Measurements from ENCODE around the gene CSK. TPM values are rescaled to one million over a fixed set of nuclear protein-coding genes. Genes with fewer than 3 reads are reported as not detected.
A peak's percentile ranks its signal among the peaks of the same experiment; 100 is the strongest.

The CSK gene
- total RNA-seq, 4 donors from 2014 or later = 33.1 to 45.2 (median 35.5) TPM

DNA sequence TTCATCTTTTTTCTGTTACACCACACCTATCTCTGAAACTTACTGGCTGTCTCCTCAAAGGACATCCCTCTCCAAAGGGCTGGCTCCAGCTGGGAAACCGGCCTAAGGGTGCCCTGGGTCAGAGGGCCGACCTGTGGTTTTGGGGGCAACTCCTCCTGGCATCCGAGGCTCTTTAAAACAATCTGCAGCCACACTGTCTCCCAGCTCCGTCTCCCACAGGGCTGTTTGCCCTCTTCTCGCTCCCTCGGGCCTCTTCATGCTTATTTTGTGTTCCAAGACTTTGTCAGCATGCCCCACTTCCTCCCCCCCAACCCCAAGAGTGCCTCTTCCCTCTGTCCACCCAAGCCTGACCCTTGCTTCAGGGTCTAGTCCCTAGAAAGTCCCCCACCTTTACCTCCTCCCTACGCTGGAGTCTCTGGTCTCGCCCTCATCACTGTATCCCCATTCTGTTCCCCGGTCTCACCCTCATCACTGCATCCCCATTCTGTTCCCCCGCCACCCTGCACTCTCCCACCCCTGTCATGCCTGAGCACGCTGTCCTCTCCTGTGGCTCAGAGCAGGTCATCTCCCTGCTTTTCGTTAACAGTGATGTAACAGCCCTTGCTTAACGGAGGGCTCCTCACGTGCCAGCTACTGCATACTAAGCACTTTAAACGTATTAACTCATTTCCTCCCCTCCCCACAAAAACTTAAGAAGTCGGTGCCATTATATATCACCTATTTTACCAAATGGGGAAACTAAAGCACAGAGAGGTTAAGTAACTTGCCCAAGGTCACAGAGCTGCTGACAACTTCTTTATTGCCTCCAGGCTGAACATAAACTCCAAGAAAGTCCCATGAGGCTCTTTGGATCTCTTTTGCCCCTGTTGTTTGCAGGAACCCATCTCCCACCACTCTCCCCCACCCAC, 1.1 kb upstream of the CSK start:
- WGBS = 40% methylated on average over 16 of the region's 16 CpGs
- H3K27ac ChIP-seq = no peak overlapping the region
- no peaks in the 10 kb centered on the region for H3K9me3 ChIP-seq
- H3K27me3 ChIP-seq = no peaks in the 10 kb centered on the region
- H3K4me1 ChIP-seq = peaks cover 64% of the 10 kb centered on the region
- no peak for DNase-seq (ENCODE audit: low spot score in 2 of 2)
- H3K4me3 ChIP-seq = peak overlapping the region; percentile 84
- no peaks in the 10 kb centered on the region for H3K36me3 ChIP-seq
- no peak for TF ChIP-seq POLR2AphosphoS5 (IDR thresholded peaks at IDR 0.05)
- TF ChIP-seq POLR2A (IDR thresholded peaks at IDR 0.05) = no peak
- no peak for TF ChIP-seq EP300 (IDR thresholded peaks at IDR 0.05)
- TF ChIP-seq, protein P1, sequence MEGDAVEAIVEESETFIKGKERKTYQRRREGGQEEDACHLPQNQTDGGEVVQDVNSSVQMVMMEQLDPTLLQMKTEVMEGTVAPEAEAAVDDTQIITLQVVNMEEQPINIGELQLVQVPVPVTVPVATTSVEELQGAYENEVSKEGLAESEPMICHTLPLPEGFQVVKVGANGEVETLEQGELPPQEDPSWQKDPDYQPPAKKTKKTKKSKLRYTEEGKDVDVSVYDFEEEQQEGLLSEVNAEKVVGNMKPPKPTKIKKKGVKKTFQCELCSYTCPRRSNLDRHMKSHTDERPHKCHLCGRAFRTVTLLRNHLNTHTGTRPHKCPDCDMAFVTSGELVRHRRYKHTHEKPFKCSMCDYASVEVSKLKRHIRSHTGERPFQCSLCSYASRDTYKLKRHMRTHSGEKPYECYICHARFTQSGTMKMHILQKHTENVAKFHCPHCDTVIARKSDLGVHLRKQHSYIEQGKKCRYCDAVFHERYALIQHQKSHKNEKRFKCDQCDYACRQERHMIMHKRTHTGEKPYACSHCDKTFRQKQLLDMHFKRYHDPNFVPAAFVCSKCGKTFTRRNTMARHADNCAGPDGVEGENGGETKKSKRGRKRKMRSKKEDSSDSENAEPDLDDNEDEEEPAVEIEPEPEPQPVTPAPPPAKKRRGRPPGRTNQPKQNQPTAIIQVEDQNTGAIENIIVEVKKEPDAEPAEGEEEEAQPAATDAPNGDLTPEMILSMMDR (IDR thresholded peaks at IDR 0.05) = no peak

DNA sequence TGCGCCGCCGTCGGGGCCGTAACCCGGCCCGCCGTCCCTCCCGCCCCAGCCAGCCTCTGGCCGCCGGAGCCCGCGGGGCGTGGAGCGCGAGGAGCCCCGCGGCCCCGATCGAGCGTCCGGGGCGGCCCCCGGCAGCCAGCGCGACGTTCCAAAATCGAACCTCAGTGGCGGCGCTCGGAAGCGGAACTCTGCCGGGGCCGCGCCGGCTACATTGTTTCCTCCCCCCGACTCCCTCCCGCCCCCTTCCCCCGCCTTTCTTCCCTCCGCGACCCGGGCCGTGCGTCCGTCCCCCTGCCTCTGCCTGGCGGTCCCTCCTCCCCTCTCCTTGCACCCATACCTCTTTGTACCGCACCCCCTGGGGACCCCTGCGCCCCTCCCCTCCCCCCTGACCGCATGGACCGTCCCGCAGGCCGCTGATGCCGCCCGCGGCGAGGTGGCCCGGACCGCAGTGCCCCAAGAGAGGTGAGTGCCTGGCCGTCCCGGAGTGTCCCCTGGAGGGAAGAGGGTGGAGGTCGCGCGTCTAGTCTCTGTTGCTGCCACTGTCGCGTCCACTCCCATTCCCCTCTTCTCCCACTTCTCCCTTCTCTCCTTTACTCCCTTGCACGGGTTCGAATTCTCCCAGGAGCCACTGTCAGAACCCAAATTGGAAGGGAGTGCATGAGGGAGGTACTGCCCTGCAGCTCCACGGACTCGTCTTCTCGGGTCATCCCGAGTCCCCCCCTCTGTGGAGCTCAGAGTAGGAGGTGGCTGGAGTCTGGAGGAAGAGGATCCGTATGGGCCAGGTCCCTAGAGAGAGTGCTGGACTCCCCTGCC, 585 bp downstream of the CSK start:
- no peak for DNase-seq (ENCODE audit: low spot score in 2 of 2)
- peak overlapping the region; percentile 84 for H3K4me3 ChIP-seq
- peaks cover 73% of the 10 kb centered on the region for H3K4me1 ChIP-seq
- no peaks in the 10 kb centered on the region for H3K27me3 ChIP-seq
- TF ChIP-seq POLR2A (IDR thresholded peaks at IDR 0.05) = no peak
- no peaks in the 10 kb centered on the region for H3K36me3 ChIP-seq
- peak overlapping the region; percentile 94 for H3K27ac ChIP-seq
- no peaks in the 10 kb centered on the region for H3K9me3 ChIP-seq
- 1% methylated on average over 33 of the region's 72 CpGs for WGBS

DNA sequence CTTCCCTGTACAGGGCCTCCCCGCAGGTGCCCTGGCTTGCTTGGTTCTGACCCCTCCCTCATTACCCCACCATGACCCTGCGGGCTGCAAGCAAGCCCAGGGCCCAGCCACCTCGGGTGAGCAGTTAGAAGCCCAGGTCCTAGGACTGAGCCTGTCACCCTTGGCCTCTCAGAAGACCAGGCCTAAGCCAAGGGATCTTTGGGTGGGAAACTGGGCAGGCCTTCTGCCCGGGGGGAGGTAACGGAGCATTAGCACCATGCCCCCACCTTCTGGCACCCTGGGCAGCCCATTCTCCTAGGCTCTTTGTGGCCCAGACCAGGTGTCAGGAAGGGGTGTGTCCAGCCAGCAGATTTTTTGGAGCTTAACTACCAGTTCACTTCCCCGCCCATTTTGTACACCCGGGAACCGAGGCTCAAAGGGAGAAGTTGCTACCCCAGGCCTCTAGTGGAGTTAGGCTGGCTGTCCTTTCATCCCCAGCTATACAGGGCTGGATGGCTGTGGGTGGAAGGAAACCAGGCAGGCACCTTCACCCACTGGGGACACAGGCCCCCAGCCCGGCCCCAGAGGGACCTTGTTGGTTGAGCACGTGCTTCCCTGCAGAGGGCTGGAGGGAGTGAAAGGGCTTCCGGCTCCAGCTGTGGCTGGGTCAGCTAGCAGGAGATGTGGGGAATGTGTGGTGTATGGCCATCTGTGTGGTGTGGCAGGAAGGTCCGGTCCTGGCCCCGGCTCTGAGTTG, 1.4 kb downstream of the CSK start:
- Histone ChIP-seq H3K9me3 (no peaks in the 10 kb centered on the region), H3K36me3 (no peaks in the 10 kb centered on the region), H3K27ac (peak overlapping the region; percentile 94), H3K27me3 (no peaks in the 10 kb centered on the region), H3K4me1 (peaks cover 74% of the 10 kb centered on the region), H3K4me3 (peak overlapping the region; percentile 84)
- 6% methylated on average over 11 of the region's 13 CpGs for WGBS
- TF ChIP-seq POLR2AphosphoS5 (IDR thresholded peaks at IDR 0.05) = no peak
- no peak for TF ChIP-seq POLR2A (IDR thresholded peaks at IDR 0.05)
- TF ChIP-seq, protein P1 (IDR thresholded peaks at IDR 0.05) = no peak
- no peak for TF ChIP-seq EP300 (IDR thresholded peaks at IDR 0.05)
- no peak for DNase-seq (ENCODE audit: low spot score in 2 of 2)

DNA sequence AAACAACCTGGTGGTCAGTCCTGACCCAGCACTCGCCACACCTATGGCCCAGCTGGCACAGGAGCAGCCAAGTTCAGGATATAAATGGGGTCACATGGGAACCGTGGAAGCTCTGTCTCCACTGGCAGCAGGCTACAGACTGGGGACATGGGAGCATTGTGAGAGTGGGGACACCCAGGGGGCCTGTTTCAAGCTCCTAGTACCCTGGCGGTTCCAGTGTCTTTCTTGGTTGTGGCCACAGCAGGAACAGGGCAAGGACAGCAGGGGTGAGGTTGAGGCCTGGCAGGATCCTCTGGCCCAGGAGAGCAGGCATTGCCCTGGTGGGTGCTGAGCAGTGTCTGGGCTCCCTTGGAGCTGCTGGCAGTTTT, 1.9 kb downstream of the CSK start:
- Histone ChIP-seq H3K27me3 (no peaks in the 10 kb centered on the region), H3K36me3 (no peaks in the 10 kb centered on the region), H3K27ac (peak overlapping the region; percentile 94), H3K4me1 (peaks cover 80% of the 10 kb centered on the region), H3K4me3 (peak overlapping the region; percentile 84), H3K9me3 (no peaks in the 10 kb centered on the region)
- DNase-seq (ENCODE audit: low spot score in 2 of 2) = no peak
- WGBS = 29% methylated on average over 3 of the region's 3 CpGs
- TF ChIP-seq EP300 (IDR thresholded peaks at IDR 0.05) = no peak
- TF ChIP-seq POLR2AphosphoS5 (IDR thresholded peaks at IDR 0.05) = no peak
- no peak for TF ChIP-seq POLR2A (IDR thresholded peaks at IDR 0.05)
- TF ChIP-seq, protein P1 (IDR thresholded peaks at IDR 0.05) = no peak

DNA sequence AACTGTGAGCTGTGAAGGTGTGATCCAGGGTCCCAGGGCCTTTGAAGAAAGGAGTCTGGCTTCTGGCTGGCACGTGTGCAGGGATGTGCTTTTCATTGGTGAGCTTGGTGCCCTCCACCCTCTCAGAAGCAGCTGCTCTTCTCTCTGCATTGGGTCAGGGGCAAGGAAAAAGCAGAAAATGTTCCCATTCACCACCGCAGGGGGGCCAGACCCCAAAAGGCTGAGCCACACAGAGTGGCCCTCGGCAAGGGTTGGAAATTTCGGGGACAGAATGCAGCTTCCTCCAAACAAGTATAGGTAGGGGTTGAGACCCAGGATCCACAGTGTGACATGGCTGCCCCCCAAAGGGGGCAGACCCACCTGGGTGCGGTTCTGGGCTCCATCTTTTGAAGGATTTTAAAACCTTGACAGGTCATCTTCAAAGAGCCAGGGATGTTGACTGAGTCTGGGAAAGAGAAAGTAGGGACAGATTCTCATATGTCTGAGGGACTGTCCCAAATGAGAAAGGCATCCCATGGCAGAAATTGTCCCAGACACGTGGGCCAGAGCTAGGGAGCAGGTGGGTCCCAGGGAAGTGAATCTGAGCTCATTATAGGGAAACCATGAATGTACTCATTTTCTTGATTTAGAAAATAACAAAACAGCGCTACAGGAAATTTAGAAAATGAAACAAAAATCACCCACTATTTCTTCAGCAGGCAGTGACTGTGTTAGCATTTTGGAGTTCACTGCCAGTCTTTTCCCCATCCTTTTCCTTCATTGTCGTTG, 2.7 kb downstream of the CSK start:
- no peak for DNase-seq (ENCODE audit: low spot score in 2 of 2)
- H3K36me3 ChIP-seq = no peaks in the 10 kb centered on the region
- 60% methylated on average over 8 of the region's 8 CpGs for WGBS
- peak overlapping the region; percentile 33 for H3K27ac ChIP-seq
- no peaks in the 10 kb centered on the region for H3K27me3 ChIP-seq
- peaks cover 88% of the 10 kb centered on the region for H3K4me1 ChIP-seq
- no peak for TF ChIP-seq EP300 (IDR thresholded peaks at IDR 0.05)
- TF ChIP-seq POLR2AphosphoS5 (IDR thresholded peaks at IDR 0.05) = no peak
- no peak for TF ChIP-seq POLR2A (IDR thresholded peaks at IDR 0.05)
- TF ChIP-seq, protein P1 (IDR thresholded peaks at IDR 0.05) = no peak
- H3K4me3 ChIP-seq = peak overlapping the region; percentile 84
- H3K9me3 ChIP-seq = no peaks in the 10 kb centered on the region
